GM19239 (cell line): ENCODE results near the gene ZMAT1.
"Not testable (repeated sequence)": the region's sequence is repeated elsewhere in the genome, so short reads cannot be mapped to it uniquely, and the experiment has no call there.

Experiments
- DNase-seq: peaks from one replicate; pipeline ENCODE4 v3.0.0; 2011; ENCODE audit warnings: low spot score; ENCODE audit not compliant: insufficient read length
- FAIRE-seq: peaks from 2 replicates; lab custom pipeline; 2011; peaks lifted over from hg19 to GRCh38; lab: Jason Lieb, UNC

The ZMAT1 gene

GRCh38 chrX:101931488-101932248 lies at the start of gene ZMAT1:
Gene ZMAT1 (minus strand): TSS chrX:101932027. CDS start chrX:101932008, 19 bp downstream.
- FAIRE-seq: peak; percentile 92
- DNase-seq: peak; percentile 35

DNA sequence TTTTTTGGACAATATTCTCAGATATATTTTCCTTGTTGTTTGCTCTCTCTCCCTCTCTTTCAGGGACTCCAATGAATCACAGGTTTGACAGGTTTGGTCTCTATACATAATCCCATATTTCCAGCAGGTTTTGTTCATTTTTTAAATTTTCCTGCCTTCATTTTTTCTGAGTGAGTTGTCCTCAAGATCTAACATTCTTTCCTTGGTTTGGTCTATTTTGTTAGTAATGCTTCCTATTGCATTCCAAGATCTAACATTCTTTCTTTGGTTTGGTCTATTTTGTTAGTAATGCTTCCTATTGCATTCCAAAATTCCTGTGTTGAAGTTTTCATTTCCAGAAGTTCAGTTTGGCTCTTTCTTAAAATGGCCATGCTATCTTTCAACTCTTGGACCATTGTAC lies 45.3 kb upstream of the ZMAT1 start:
- FAIRE-seq: no peak
- DNase-seq: no peak

DNA sequence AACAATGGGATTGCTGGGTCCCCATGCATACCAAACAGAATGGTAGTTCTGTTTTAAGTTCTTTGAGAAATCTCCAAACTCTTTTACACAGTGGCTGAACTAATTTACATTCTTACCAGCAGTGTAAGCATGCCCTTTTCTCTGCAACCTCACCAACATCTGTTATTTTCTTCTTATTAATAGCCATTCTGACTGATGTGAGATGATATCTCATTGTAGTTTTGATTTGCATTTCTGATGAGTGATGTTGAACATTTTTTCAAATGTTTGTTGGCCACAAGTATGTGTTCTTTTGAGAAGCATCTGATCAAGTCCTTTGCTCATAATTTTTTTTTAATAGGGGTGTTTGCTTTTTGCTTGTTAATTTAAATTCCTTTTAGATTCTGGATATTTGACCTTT lies 41.2 kb upstream of the ZMAT1 start:
- no peak for DNase-seq
- FAIRE-seq: no peak

DNA sequence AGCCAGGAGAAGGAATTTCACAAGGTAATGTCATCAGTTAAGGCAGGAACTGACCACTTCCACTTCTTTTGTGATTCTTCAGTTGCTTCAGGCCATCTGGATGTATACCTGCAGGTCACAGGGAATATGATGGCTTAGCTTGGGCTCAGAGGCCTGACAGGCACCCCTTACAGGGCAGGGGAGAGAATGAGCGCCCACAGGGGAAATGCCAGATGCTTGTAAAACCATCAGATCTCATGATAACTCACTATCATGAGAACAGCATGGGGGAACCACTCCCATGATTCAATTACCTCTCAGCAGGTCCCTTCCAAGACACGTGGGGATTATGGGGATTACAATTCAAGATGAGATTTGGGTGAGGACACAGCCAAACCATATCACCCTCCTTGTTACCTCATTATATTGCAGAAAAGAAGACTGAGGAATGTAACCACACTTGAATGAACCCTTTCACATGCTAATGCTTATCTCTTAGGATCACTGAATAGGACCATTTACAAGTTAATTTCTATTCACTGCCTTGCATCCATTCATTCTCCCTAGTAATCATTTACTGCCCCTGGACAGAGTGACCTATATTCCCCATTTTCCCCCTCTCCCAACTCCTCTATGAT lies 33.2 kb upstream of the ZMAT1 start:
- peak; percentile 4 for FAIRE-seq
- DNase-seq: not testable (repeated sequence)

GRCh38 chrX:101958139-101958538 lies 26.3 kb upstream of the ZMAT1 start:
- no peak for FAIRE-seq

GRCh38 chrX:101957174-101957573 lies 25.3 kb upstream of the ZMAT1 start:
- no peak for FAIRE-seq
- DNase-seq: no peak

More at GRCh38 chrX:101958139-101958538, 26.3 kb upstream of the ZMAT1 start:
- no peak for DNase-seq

DNA sequence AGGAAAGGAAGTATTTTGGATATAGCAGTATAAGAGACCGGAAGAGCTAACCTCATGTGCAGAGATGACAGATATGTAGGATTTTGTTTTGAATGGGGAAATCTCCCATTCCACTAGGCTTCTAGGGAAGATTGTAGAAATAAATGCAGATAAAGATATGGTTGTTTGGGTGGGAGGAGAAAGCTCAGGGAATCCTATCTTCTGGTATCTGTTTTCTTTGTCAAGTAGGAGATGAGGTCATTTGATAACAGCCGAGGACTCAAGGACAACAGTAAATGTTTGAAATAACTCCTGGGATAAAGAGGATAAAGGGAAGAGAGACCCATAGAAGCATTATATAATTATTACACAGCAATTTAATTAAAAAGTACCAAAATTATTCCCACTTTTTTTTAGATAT lies 24.7 kb upstream of the ZMAT1 start:
- DNase-seq: no peak
- FAIRE-seq: no peak

DNA sequence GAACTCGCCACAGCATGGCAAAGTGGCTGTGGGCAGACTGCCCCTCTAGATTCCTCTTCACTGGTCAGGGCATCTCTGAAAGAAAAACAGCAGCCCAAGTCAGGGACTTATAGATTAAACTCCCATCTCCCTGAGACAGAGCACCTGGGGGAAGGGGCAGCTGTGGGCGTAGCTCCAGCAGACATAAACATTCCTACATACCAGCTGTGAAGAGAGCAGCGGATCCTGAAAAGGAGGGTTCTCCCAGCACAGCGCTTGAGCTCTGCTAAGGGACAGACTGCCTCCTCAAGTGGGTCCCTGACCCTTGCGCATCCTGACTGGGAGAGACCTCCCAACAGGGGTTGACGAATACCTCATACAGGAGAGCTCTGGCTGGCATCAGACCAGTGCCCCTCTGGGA lies 18.8 kb upstream of the ZMAT1 start:
- FAIRE-seq: no peak
- no peak for DNase-seq

DNA sequence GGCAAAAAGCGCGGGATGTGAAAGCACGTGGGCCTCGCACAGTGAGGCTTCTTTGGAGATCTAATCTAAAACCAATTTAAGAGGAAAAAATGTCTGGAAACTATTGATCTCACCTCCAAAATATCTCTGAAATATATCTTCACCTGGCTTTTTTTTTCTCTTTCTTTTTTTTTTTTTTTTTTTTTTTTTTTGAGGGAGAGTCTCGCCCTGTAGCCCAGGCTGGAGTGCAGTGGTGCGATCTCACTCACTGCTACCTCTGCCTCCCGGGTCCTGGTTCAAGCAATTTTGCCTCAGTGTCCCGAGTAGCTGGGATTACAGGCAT lies 383 bp upstream of the ZMAT1 start:
- no peak for DNase-seq
- no peak for FAIRE-seq

DNA sequence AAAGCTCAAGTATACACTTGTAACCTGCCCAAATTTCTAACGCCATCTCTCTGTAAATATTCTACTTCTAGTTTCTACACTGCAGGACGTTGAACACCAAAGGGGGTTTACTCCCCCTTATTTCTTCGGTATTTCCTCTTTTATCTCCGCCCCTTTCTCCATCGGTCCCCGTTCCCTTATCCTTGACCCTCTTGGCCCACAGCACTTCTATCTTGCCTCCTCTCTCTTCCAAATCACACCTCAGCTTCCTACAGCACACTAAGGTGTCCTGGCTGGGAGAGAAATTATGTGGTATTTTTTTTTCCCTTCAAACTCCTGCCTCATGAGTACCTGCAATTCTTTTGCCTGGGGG lies 715 bp downstream of the ZMAT1 start:
- DNase-seq: no peak

GRCh38 chrX:101925733-101926132 lies 6.1 kb downstream of the ZMAT1 start:
- FAIRE-seq: no peak
- no peak for DNase-seq

More for the DNA sequence above, 715 bp downstream of the ZMAT1 start:
- no peak for FAIRE-seq

- FAIRE-seq (no peak), DNase-seq (no peak)
These were observed 13.1 kb downstream of the ZMAT1 start for GRCh38 chrX:101918751-101919150.

GRCh38 chrX:101906136-101906796 lies 25.6 kb downstream of the ZMAT1 start:
- FAIRE-seq: no peak

DNA sequence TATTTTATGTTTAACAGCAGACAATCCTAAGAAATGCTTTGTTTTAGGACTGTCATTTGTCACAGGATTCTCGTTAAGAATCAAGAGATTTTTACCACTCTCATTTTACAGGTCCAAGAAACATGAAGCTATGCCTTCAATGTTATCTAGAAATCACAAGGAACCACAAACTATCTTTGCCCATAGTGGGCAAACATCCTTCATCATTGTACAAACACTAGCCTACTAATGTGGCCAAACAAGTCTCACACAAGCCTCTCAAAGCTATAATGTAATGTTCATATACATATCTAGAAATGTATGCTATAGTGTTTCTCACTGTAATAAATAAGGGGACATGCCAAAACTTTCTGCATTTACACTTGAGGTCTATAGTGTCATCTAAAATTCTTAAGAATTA lies 26.8 kb downstream of the ZMAT1 start:
- DNase-seq (no peak), FAIRE-seq (no peak)

More at GRCh38 chrX:101906136-101906796, 25.6 kb downstream of the ZMAT1 start:
- no peak for DNase-seq
